OCI-LY1 (cell line): ENCODE measurements around the gene TAS1R3.

Experiments used
- H2AFZ ChIP-seq: fragments of 200-600 bp; sonication (generic), shearing (Covaris generic); 2 replicates; pipeline ENCODE4 v1.6.0; 2014; ENCODE audit warnings: antibody characterized with exemption, mild to moderate bottlenecking, low read length
- H3F3A ChIP-seq: fragments of 200-600 bp; sonication (generic), shearing (Covaris generic); 2 replicates; pipeline ENCODE4 v1.6.0; 2014; ENCODE audit warnings: mild to moderate bottlenecking, antibody characterized with exemption, low read length, moderate library complexity; ENCODE audit not compliant: insufficient read depth
- H3K27ac ChIP-seq: fragments of 200-600 bp; sonication (generic); 2 replicates; pipeline ENCODE4 v1.5.1; 2014; ENCODE audit warnings: low read length, mixed run types, mild to moderate bottlenecking, low read depth; ENCODE audit not compliant: poor library complexity, severe bottlenecking
- H3K27me3 ChIP-seq: fragments of 200-600 bp; sonication (generic); 2 replicates; pipeline ENCODE4 v1.6.0; 2014; ENCODE audit warnings: antibody characterized with exemption, mild to moderate bottlenecking, low read length, moderate library complexity; ENCODE audit not compliant: insufficient read depth
- H3K36me3 ChIP-seq: fragments of 200-600 bp; sonication (generic); 2 replicates; pipeline ENCODE4 v1.6.1; 2014; ENCODE audit warnings: mild to moderate bottlenecking, antibody characterized with exemption, low read length, moderate library complexity, mixed read lengths; ENCODE audit not compliant: insufficient read depth
- H3K4me1 ChIP-seq: fragments of 200-600 bp; sonication (generic); 2 replicates; pipeline ENCODE4 v1.5.1; 2014; ENCODE audit warnings: mild to moderate bottlenecking, low read length, moderate library complexity; ENCODE audit not compliant: insufficient read depth, severe bottlenecking
- H3K4me2 ChIP-seq: fragments of 200-600 bp; sonication (generic), shearing (Covaris generic); 2 replicates; pipeline ENCODE4 v1.6.1; 2014; ENCODE audit warnings: low read length
- H3K4me3 ChIP-seq: fragments of 200-600 bp; sonication (generic); 2 replicates; pipeline ENCODE4 v1.5.1; 2014; ENCODE audit warnings: low read length, low read depth, mild to moderate bottlenecking, mixed read lengths; ENCODE audit not compliant: poor library complexity, severe bottlenecking
- H3K79me2 ChIP-seq: fragments of 200-600 bp; shearing (Covaris generic); 2 replicates; pipeline ENCODE4 v1.6.1; 2016; ENCODE audit warnings: mixed run types, low read length, mixed read lengths; ENCODE audit not compliant: insufficient read depth
- H3K9ac ChIP-seq: fragments of 200-600 bp; sonication (generic), shearing (Covaris generic); 2 replicates; pipeline ENCODE4 v1.6.1; 2014; ENCODE audit warnings: mild to moderate bottlenecking, low read length, mixed read lengths
- H3K9me2 ChIP-seq: fragments of 200-600 bp; sonication (generic), shearing (Covaris generic); 2 replicates; pipeline ENCODE4 v1.6.1; 2014; ENCODE audit warnings: low read depth, mild to moderate bottlenecking, low read length, mixed read lengths
- H3K9me3 ChIP-seq: fragments of 200-600 bp; shearing (Covaris generic); 2 replicates; pipeline ENCODE4 v1.6.1; 2014; ENCODE audit warnings: low read length, mixed read lengths
- H4K20me1 ChIP-seq: fragments of 200-600 bp; sonication (generic), shearing (Covaris generic); 2 replicates; pipeline ENCODE4 v1.6.0; 2016; ENCODE audit warnings: mild to moderate bottlenecking, low read length; ENCODE audit not compliant: insufficient read depth
- EZH2 ChIP-seq: fragments of 200-600 bp; sonication (generic), shearing (Covaris generic); IDR thresholded peaks from 2 replicates; pipeline ENCODE4 v1.8.0; 2017; ENCODE audit warnings: borderline replicate concordance, mixed run types, mild to moderate bottlenecking, antibody characterized with exemption, low read length, moderate library complexity, mixed read lengths
- TF ChIP-seq, protein P1 (sequence below): fragments of 200-600 bp; sonication (generic), shearing (Covaris generic); IDR thresholded peaks from 2 replicates; pipeline ENCODE4 v1.5.1; 2017; ENCODE audit warnings: mild to moderate bottlenecking, antibody characterized with exemption, low read length, moderate library complexity, mixed read lengths

Gene TAS1R3

DNA sequence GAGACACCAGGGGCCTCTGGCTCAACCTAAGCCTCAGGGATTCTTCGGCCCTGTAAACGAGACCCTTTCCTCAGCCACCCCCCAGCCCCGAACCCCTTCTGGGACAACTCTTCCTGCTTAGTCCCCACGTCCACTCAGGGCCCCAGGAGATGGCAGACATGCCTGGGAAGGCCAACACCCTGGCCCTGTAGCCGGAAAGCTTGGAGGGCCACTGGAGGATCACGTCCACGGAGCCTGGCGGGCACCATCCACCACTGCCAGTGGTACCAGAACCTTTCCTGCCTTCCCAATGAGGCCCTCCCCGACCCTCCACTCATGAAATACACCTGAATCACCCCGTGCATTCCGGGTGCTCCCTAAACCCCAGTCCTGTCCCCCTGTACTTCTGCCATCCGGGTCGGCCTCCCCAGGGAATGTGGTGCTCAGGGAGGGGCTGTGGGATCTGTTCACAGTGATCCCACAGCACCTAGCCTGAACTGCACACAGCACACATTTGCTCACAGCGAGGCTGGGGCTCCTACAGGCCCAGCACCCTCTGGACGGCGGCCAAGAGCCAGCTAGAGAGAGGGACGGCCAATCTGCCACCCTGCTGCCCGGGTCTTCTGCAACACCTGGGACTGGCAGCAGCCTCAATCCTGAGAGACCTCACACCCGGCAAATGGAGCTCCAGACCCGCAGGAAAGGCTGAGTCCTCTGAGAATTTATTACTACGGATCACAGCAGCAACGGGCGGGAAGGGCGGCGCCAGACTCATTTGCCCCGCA lies 42.2 kb downstream of the TAS1R3 start:
- peaks cover 39% of the 10 kb centered on the region for H3K4me1 ChIP-seq
- H3K9me2 ChIP-seq: no peaks in the 10 kb centered on the region
- H2AFZ ChIP-seq: no peak overlapping the region
- no peaks in the 10 kb centered on the region for H3K27me3 ChIP-seq
- peak overlapping the region; percentile 98 for H3K4me3 ChIP-seq
- no peaks in the 10 kb centered on the region for H3K9me3 ChIP-seq
- peak overlapping the region; percentile 85 for H3K4me2 ChIP-seq
- no peaks in the 10 kb centered on the region for H3F3A ChIP-seq
- H3K9ac ChIP-seq: peak overlapping the region; percentile 100; the same call in 1 of the 2 replicates
- H3K36me3 ChIP-seq: peaks cover 14% of the 10 kb centered on the region; the same call in 1 of the 2 replicates
- TF ChIP-seq, protein P1, sequence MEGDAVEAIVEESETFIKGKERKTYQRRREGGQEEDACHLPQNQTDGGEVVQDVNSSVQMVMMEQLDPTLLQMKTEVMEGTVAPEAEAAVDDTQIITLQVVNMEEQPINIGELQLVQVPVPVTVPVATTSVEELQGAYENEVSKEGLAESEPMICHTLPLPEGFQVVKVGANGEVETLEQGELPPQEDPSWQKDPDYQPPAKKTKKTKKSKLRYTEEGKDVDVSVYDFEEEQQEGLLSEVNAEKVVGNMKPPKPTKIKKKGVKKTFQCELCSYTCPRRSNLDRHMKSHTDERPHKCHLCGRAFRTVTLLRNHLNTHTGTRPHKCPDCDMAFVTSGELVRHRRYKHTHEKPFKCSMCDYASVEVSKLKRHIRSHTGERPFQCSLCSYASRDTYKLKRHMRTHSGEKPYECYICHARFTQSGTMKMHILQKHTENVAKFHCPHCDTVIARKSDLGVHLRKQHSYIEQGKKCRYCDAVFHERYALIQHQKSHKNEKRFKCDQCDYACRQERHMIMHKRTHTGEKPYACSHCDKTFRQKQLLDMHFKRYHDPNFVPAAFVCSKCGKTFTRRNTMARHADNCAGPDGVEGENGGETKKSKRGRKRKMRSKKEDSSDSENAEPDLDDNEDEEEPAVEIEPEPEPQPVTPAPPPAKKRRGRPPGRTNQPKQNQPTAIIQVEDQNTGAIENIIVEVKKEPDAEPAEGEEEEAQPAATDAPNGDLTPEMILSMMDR: no peak
- TF ChIP-seq EZH2: no peak
- no peak overlapping the region for H3K27ac ChIP-seq
- peaks cover 10% of the 10 kb centered on the region; the same call in 1 of the 2 replicates for H3K79me2 ChIP-seq
- H4K20me1 ChIP-seq: no peaks in the 10 kb centered on the region

DNA sequence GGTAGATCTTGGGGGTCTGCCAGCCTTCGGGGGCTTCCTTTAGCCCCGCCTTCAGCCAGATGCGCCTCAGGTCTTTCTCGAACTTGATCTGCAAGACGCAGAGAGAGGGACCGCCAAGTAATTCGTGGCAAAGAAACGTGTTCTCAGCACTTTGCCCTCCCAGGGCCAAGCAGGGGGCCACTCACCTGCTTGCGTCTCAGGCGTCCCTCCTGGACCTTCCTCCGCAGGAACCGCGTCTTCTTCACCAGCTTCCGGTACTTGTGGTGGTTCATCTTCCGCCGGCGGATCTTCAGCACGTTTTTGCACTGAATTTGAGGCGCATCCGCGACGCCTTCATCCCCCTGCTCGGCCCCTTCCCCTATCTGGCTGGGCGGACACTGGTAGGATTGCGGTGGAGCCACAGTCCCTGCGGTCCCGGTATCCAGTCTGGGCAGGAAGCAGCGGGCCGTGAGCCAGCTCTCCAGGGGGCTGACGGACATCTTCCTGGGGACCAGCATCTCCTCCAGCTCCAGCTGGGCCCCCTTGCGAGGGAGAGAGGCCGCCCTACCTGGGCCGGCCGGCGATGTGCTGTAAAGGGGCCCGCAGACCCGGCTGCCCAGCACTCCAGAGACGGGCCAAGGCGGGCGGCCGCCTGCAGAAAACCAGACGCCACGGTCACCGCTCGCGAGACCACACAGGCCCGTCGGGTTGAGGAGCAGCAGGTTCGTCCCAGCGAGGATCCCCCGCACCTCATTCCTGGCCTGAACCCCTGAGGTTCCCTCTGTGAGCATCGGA lies 42.9 kb downstream of the TAS1R3 start:
- Histone ChIP-seq H3K4me1 (peaks cover 39% of the 10 kb centered on the region), H3K27me3 (no peaks in the 10 kb centered on the region), H3K4me2 (peak overlapping the region; percentile 85), H3K27ac (no peak overlapping the region), H3K79me2 (peaks cover 10% of the 10 kb centered on the region; the same call in 1 of the 2 replicates), H3K9me3 (no peaks in the 10 kb centered on the region), H3F3A (no peaks in the 10 kb centered on the region), H3K4me3 (peak overlapping the region; percentile 98), H4K20me1 (no peaks in the 10 kb centered on the region), H3K9ac (peak overlapping the region; percentile 100), H2AFZ (no peak overlapping the region), H3K36me3 (peaks cover 14% of the 10 kb centered on the region; the same call in 1 of the 2 replicates), H3K9me2 (no peaks in the 10 kb centered on the region)
- TF ChIP-seq EZH2: no peak
- TF ChIP-seq, protein P1: no peak

DNA sequence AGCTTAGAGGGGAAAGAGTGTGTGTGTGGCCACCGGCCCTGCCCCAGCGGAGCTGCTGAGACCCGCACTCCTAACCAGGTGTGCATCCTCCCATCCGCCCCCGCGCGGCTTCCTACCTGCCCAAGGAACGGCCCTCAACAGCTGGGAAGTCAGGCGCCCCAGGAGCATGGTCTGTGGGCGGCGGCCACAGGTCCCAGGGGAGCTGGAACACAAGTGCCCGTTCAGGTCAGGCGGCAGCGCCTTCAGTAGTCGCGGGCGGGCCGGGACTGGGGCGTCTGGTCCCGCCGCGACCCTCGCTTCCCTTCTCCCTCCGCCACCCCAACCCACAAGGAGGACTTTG lies 43.5 kb downstream of the TAS1R3 start:
- TF ChIP-seq, protein P1: no peak
- TF ChIP-seq EZH2: no peak
- Histone ChIP-seq H3K9ac (peak overlapping the region; percentile 100), H3K27me3 (no peaks in the 10 kb centered on the region), H3K36me3 (peaks cover 14% of the 10 kb centered on the region; the same call in 1 of the 2 replicates), H4K20me1 (no peaks in the 10 kb centered on the region), H3K4me1 (peaks cover 39% of the 10 kb centered on the region), H3K9me3 (no peaks in the 10 kb centered on the region), H2AFZ (no peak overlapping the region), H3K4me2 (peak overlapping the region; percentile 85), H3F3A (no peaks in the 10 kb centered on the region), H3K4me3 (peak overlapping the region; percentile 98), H3K9me2 (no peaks in the 10 kb centered on the region), H3K79me2 (peaks cover 10% of the 10 kb centered on the region; the same call in 1 of the 2 replicates), H3K27ac (no peak overlapping the region)
